HepG2 (cell line): ENCODE results near the gene SMYD5. TPM values are rescaled to one million over a fixed set of nuclear protein-coding genes. Genes with fewer than 3 reads are reported as not detected.

ENCODE experiments used
- AGO2 ChIP-seq: fragments of 200-400 bp; formaldehyde crosslinking; optimal IDR thresholded peaks from 2 replicates; pipeline ENCODE3; 2017; ENCODE audit warnings: mild to moderate bottlenecking, low read depth, low read length, moderate library complexity
- EED ChIP-seq: sonication (generic); formaldehyde crosslinking; IDR thresholded peaks from 2 replicates; pipeline ENCODE4 v1.5.0; 2020; ENCODE audit warnings: mild to moderate bottlenecking, missing genetic modification reagents
- GTF2F1 ChIP-seq: fragments of 150-350 bp; IDR thresholded peaks from 2 replicates; pipeline ENCODE4 v1.6.1; 2014; ENCODE audit warnings: low read length
- HNRNPL ChIP-seq: fragments of 200-400 bp; formaldehyde crosslinking; IDR thresholded peaks from 2 replicates; pipeline ENCODE4 v1.6.1; 2017; ENCODE audit warnings: mild to moderate bottlenecking, low read depth, low read length
- MXI1 ChIP-seq: IDR thresholded peaks from 3 replicates; pipeline ENCODE4 v1.6.1; 2012; ENCODE audit warnings: low read depth, low read length, inconsistent platforms, borderline replicate concordance
- NFE2L1 ChIP-seq: sonication (generic); formaldehyde crosslinking; IDR thresholded peaks from 2 replicates; pipeline ENCODE4 v1.4.0; 2020; ENCODE audit warnings: missing genetic modification reagents, mild to moderate bottlenecking, borderline replicate concordance
- PAWR ChIP-seq: sonication (generic); formaldehyde crosslinking; IDR thresholded peaks from 2 replicates; pipeline ENCODE4 v1.4.0; 2020; ENCODE audit warnings: missing genetic modification reagents, mild to moderate bottlenecking, borderline replicate concordance
- PCBP2 ChIP-seq: fragments of 200-400 bp; formaldehyde crosslinking; optimal IDR thresholded peaks from 2 replicates; pipeline ENCODE3; 2018; ENCODE audit warnings: low read length, low read depth; ENCODE audit not compliant: poor library complexity, severe bottlenecking
- PTBP1 ChIP-seq: fragments of 200-400 bp; formaldehyde crosslinking; IDR thresholded peaks from 2 replicates; pipeline ENCODE4 v1.6.1; 2018; ENCODE audit warnings: low read length, low read depth; ENCODE audit not compliant: poor library complexity, severe bottlenecking
- REXO4 ChIP-seq: sonication (generic); formaldehyde crosslinking; IDR thresholded peaks from 2 replicates; pipeline ENCODE4 v1.8.0; 2022; ENCODE audit warnings: missing genetic modification reagents, mild to moderate bottlenecking, borderline replicate concordance
- SALL2 ChIP-seq: sonication (generic); formaldehyde crosslinking; IDR thresholded peaks from 2 replicates; pipeline ENCODE4 v1.8.1; 2023; ENCODE audit warnings: mild to moderate bottlenecking, missing genetic modification reagents, inconsistent platforms
- U2AF2 ChIP-seq: fragments of 200-400 bp; formaldehyde crosslinking; IDR thresholded peaks from 2 replicates; pipeline ENCODE4 v1.6.1; 2017; ENCODE audit warnings: low read depth, mild to moderate bottlenecking, low read length
- WIZ ChIP-seq: sonication (generic); formaldehyde crosslinking; IDR thresholded peaks from 2 replicates; pipeline ENCODE4 v1.5.1; 2020; ENCODE audit warnings: mild to moderate bottlenecking, missing genetic modification reagents
- YY1 ChIP-seq: IDR thresholded peaks from 2 replicates; pipeline ENCODE4 v1.6.1; 2011; ENCODE audit warnings: low read length, low read depth, moderate library complexity, mild to moderate bottlenecking; ENCODE audit not compliant: insufficient read depth, insufficient replicate concordance
- ZNF326 ChIP-seq: sonication (generic); formaldehyde crosslinking; IDR thresholded peaks from 2 replicates; pipeline ENCODE4 v1.4.0; 2020; ENCODE audit warnings: missing genetic modification reagents, borderline replicate concordance
- ZNF615 ChIP-seq: sonication (generic); formaldehyde crosslinking; IDR thresholded peaks from 2 replicates; pipeline ENCODE4 v1.5.0; 2020; ENCODE audit warnings: mild to moderate bottlenecking, missing genetic modification reagents, borderline replicate concordance
- ZNF644 ChIP-seq: IDR thresholded peaks from 2 replicates; pipeline ENCODE4 v1.6.1; 2016; ENCODE audit warnings: low read depth
- polyA plus RNA-seq, 8 experiments: library from polyadenylated mRNA; depleted of rRNA in 3 of 8; stranded (reverse) in 7 of 8; unstranded in 1 of 8; fragments of >200 nt; fragmentation: Illumina TruSeq in 4 of 8; extraction: Trizol in 4 of 8; gene quantifications; 2 replicates each; pipeline versions ENCODE4 v1.2.1 to v1.2.3, GENCODE V29; 2011 to 2016; ENCODE audit warnings: low read depth in 4 of 8, missing spikeins in 1 of 8, mixed read lengths in 1 of 8; ENCODE audit not compliant: insufficient read depth in 1 of 8
- total RNA-seq, 5 experiments: library from RNA; depleted of rRNA; stranded (reverse); fragments of >200 nt; fragmentation: Illumina TruSeq; extraction: Trizol; gene quantifications; 2 replicates each; pipeline ENCODE4 v1.2.3, GENCODE V29; 2016; ENCODE audit warnings: low read depth in 1 of 5
- TF ChIP-seq, protein P1 (sequence below): sonication (generic); formaldehyde crosslinking; IDR thresholded peaks from 2 replicates; pipeline ENCODE4 v1.4.0; 2020; ENCODE audit warnings: missing genetic modification reagents, borderline replicate concordance
- TF ChIP-seq, protein P2 (sequence below): sonication (generic); formaldehyde crosslinking; IDR thresholded peaks from 2 replicates; pipeline ENCODE4 v1.5.0; 2020; ENCODE audit warnings: missing genetic modification reagents, mild to moderate bottlenecking, borderline replicate concordance
- TF ChIP-seq, protein P3 (sequence below): sonication (generic); formaldehyde crosslinking; IDR thresholded peaks from 2 replicates; pipeline ENCODE4 v1.4.0; 2020; ENCODE audit warnings: missing genetic modification reagents
- TF ChIP-seq, protein P4 (sequence below): sonication (generic); formaldehyde crosslinking; IDR thresholded peaks from 2 replicates; pipeline ENCODE4 v1.5.0; 2020; ENCODE audit warnings: mild to moderate bottlenecking, missing genetic modification reagents

SMYD5 gene
- total and polyA plus RNA-seq, 2 of the 13 experiments (the other 11 are each of a cell fraction or from before 2014, with no cell fraction given): 55.8 to 70.4 TPM

DNA sequence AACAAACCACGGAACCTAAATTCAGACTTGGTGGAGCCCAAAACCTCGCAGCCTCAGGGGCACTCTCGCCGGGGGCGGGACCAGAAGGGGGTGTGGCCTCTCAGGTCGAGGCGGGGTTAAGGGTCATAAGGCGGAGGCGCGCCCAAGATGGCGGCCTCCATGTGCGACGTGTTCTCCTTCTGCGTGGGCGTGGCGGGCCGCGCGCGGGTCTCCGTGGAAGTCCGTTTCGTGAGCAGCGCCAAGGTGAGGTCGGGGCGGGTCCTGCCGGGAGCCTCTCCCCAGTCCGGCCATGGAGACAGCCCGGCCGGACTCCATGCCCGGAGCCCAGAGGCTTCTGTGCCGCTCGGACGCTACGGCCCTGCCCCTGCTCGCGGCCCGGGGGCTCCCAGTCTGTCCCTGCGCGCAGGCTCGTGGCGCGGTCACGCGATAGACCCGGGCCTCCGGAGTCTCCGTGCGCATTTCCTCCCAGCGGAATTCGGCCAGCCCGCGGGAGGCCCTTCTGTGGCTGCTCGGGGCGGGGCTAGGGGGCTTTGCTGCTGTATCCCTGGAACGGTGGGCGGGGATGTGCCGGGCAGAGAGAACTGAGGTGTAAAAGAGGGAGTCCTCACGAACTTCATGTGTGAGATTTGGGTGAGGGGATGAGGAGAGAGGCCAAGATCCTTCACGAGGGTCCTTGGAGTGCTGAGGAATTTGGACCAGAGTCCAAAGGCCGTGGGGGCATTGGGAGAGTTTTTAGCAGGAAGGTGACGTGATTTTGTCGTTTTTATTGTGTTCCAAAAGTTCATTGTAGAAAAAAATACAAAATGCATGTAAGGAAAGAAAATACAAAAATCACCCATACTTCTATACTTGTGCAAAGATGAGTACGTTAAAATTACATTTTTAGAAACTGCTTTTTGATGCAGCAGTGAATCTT lies at the start of gene SMYD5 (continued):
- 0 out of 2 replicates have a peak, but pooled peaks have one; percentile 37 for TF ChIP-seq GTF2F1
- TF ChIP-seq ZNF326 (CRISPR knock-in tag): no peak
- TF ChIP-seq SALL2 (CRISPR knock-in tag): no peak; the same call in 1 of the 2 replicates
- no peak for TF ChIP-seq WIZ (CRISPR knock-in tag)
- TF ChIP-seq, protein P1, sequence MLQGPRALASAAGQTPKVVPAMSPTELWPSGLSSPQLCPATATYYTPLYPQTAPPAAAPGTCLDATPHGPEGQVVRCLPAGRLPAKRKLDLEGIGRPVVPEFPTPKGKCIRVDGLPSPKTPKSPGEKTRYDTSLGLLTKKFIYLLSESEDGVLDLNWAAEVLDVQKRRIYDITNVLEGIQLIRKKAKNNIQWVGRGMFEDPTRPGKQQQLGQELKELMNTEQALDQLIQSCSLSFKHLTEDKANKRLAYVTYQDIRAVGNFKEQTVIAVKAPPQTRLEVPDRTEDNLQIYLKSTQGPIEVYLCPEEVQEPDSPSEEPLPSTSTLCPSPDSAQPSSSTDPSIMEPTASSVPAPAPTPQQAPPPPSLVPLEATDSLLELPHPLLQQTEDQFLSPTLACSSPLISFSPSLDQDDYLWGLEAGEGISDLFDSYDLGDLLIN: peak; percentile 18; the same call in 1 of the 2 replicates
- TF ChIP-seq, protein P2, sequence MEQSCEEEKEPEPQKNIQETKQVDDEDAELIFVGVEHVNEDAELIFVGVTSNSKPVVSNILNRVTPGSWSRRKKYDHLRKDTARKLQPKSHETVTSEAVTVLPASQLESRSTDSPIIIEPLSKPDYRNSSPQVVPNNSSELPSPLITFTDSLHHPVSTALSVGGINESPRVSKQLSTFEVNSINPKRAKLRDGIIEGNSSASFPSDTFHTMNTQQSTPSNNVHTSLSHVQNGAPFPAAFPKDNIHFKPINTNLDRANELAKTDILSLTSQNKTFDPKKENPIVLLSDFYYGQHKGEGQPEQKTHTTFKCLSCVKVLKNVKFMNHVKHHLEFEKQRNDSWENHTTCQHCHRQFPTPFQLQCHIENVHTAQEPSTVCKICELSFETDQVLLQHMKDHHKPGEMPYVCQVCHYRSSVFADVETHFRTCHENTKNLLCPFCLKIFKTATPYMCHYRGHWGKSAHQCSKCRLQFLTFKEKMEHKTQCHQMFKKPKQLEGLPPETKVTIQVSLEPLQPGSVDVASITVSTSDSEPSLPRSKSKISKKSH (CRISPR knock-in tag): peak; percentile 28; the same call in 1 of the 2 replicates
- TF ChIP-seq ZNF644 (CRISPR knock-in tag): no peak
- TF ChIP-seq NFE2L1: no peak; the same call in 1 of the 2 replicates
- TF ChIP-seq AGO2: peak; percentile 94
- TF ChIP-seq HNRNPL: 0 out of 2 replicates have a peak, but pooled peaks have one; percentile 24
- TF ChIP-seq REXO4: 0 out of 2 replicates have a peak, but pooled peaks have one; percentile 64
- TF ChIP-seq PAWR (CRISPR knock-in tag): peak; percentile 76; the same call in 1 of the 2 replicates
- TF ChIP-seq YY1: peak; percentile 99
- TF ChIP-seq PCBP2: peak; percentile 35
- TF ChIP-seq, protein P3, sequence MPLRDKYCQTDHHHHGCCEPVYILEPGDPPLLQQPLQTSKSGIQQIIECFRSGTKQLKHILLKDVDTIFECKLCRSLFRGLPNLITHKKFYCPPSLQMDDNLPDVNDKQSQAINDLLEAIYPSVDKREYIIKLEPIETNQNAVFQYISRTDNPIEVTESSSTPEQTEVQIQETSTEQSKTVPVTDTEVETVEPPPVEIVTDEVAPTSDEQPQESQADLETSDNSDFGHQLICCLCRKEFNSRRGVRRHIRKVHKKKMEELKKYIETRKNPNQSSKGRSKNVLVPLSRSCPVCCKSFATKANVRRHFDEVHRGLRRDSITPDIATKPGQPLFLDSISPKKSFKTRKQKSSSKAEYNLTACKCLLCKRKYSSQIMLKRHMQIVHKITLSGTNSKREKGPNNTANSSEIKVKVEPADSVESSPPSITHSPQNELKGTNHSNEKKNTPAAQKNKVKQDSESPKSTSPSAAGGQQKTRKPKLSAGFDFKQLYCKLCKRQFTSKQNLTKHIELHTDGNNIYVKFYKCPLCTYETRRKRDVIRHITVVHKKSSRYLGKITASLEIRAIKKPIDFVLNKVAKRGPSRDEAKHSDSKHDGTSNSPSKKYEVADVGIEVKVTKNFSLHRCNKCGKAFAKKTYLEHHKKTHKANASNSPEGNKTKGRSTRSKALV (CRISPR knock-in tag): peak; percentile 57; the same call in 1 of the 2 replicates
- no peak for TF ChIP-seq U2AF2
- peak; percentile 100 for TF ChIP-seq MXI1
- TF ChIP-seq ZNF615 (CRISPR knock-in tag): 0 out of 2 replicates have a peak, but pooled peaks have one; percentile 56
- TF ChIP-seq, protein P4, sequence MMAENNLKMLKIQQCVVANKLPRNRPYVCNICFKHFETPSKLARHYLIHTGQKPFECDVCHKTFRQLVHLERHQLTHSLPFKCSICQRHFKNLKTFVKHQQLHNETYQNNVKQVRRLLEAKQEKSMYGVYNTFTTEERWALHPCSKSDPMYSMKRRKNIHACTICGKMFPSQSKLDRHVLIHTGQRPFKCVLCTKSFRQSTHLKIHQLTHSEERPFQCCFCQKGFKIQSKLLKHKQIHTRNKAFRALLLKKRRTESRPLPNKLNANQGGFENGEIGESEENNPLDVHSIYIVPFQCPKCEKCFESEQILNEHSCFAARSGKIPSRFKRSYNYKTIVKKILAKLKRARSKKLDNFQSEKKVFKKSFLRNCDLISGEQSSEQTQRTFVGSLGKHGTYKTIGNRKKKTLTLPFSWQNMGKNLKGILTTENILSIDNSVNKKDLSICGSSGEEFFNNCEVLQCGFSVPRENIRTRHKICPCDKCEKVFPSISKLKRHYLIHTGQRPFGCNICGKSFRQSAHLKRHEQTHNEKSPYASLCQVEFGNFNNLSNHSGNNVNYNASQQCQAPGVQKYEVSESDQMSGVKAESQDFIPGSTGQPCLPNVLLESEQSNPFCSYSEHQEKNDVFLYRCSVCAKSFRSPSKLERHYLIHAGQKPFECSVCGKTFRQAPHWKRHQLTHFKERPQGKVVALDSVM (CRISPR knock-in tag): peak; percentile 19; the same call in 1 of the 2 replicates
- peak; percentile 78 for TF ChIP-seq EED (CRISPR knock-in tag)
- no peak for TF ChIP-seq PTBP1
